ENCODE data around the gene CACNA1S.

CACNA1S gene

GRCh38 chr1:201112173-201112731 lies at the start of gene CACNA1S:
CACNA1S (minus strand) TSS chr1:201112426; CDS start chr1:201112339, 87 bp downstream.
- no peak for DNase-seq (ENCODE audit: low read depth)
- TF ChIP-seq CTCF (conservative IDR thresholded peaks at IDR 0.05; ENCODE audit: low read depth, low read length): no peak
- no peak within 1 kb of the TSS for H3K4me3 ChIP-seq (ENCODE audit: low read length)

GRCh38 chr1:201157949-201158348 lies 45.7 kb upstream of the CACNA1S start:
- no peak for TF ChIP-seq CTCF (conservative IDR thresholded peaks at IDR 0.05; ENCODE audit: low read depth, low read length)
- no peak for DNase-seq (ENCODE audit: low read depth)
- no peak overlapping the region for H3K4me3 ChIP-seq (ENCODE audit: low read length)

GRCh38 chr1:201156819-201157218 lies 44.6 kb upstream of the CACNA1S start:
- no peak overlapping the region for H3K4me3 ChIP-seq (ENCODE audit: low read length)
- no peak for DNase-seq (ENCODE audit: low read depth)
- no peak for TF ChIP-seq CTCF (conservative IDR thresholded peaks at IDR 0.05; ENCODE audit: low read depth, low read length)

GRCh38 chr1:201156346-201156745 lies 44.1 kb upstream of the CACNA1S start:
- DNase-seq (ENCODE audit: low read depth): no peak
- H3K4me3 ChIP-seq (ENCODE audit: low read length): no peak overlapping the region
- no peak for TF ChIP-seq CTCF (conservative IDR thresholded peaks at IDR 0.05; ENCODE audit: low read depth, low read length)

- DNase-seq (ENCODE audit: low read depth): no peak
- no peak for TF ChIP-seq CTCF (conservative IDR thresholded peaks at IDR 0.05; ENCODE audit: low read depth, low read length)
These were observed 43.1 kb upstream of the CACNA1S start for GRCh38 chr1:201155354-201155753.

GRCh38 chr1:201154389-201155165 lies 42.4 kb upstream of the CACNA1S start, which contains the start of gene TMEM9:
TMEM9 (minus strand) TSS chr1:201154474; CDS start chr1:201153923, 551 bp downstream.
- no peak for TF ChIP-seq CTCF (conservative IDR thresholded peaks at IDR 0.05; ENCODE audit: low read depth, low read length)
- peak within 1 kb of the TSS; percentile 81 for H3K4me3 ChIP-seq (ENCODE audit: low read length)
- DNase-seq (ENCODE audit: low read depth): peak; percentile 75

More at GRCh38 chr1:201155354-201155753, 43.1 kb upstream of the CACNA1S start:
- H3K4me3 ChIP-seq (ENCODE audit: low read length): no peak overlapping the region
